Ascending aorta (tissue), 2 donors: Measurements from ENCODE around the gene CASQ2. TPM values are rescaled to one million over a fixed set of nuclear protein-coding genes. Genes with fewer than 3 reads are reported as not detected.

Source experiments
- DNase-seq, 2 donors: peaks; one replicate each; pipeline ENCODE4 v3.0.0-alpha.2; 2019; ENCODE audit warnings: low spot score in 2 of 2
- H3K27ac ChIP-seq, 2 donors: fragments of 200-600 bp; sonication (generic); one replicate each; pipeline ENCODE4 v1.5.1; 2016 to 2017; ENCODE audit warnings: mild to moderate bottlenecking in 1 of 2
- H3K27me3 ChIP-seq: fragments of 200-600 bp; sonication (generic); one replicate; pipeline ENCODE4 v1.5.1; 2017
- H3K36me3 ChIP-seq, 2 donors: fragments of 200-600 bp; sonication (generic); one replicate each; pipeline ENCODE4 v1.5.1; 2016
- H3K4me1 ChIP-seq, 2 donors: fragments of 200-600 bp; sonication (generic); one replicate each; pipeline ENCODE4 v1.5.1; 2016 to 2017; ENCODE audit warnings: mild to moderate bottlenecking in 1 of 2
- H3K4me3 ChIP-seq, 2 donors: fragments of 200-600 bp; sonication (generic); one replicate each; pipeline ENCODE4 v1.5.1; 2016 to 2017; ENCODE audit warnings: mild to moderate bottlenecking in 1 of 2
- H3K9me3 ChIP-seq, 2 donors: fragments of 200-600 bp; sonication (generic); one replicate each; pipeline ENCODE4 v1.5.1; 2016
- intact Hi-C: fragments of 100-400 bp; cut with DNase I; formaldehyde crosslinking; loops from one replicate; pipeline ENCODE4 v1.15.1; 2023
- total RNA-seq: library from RNA; depleted of rRNA; stranded (reverse); fragments of >200 nt; gene quantifications from one replicate; pipeline ENCODE4 v1.1.0, GENCODE V29; 2016
- TF ChIP-seq, protein P1 (sequence below), 3 experiments: fragments of 200-600 bp in 2 of 3; fragments of 450-650 bp in 1 of 3; sonication (generic) in 2 of 3; IDR thresholded peaks; one replicate each; pipeline ENCODE4 v1.5.1; 2016 to 2019; ENCODE audit warnings: antibody characterized with exemption in 3 of 3, mild to moderate bottlenecking in 1 of 3, moderate library complexity in 1 of 3

CASQ2 gene
- total RNA-seq, 1 donor from 2014 or later: 3.8 TPM

DNA sequence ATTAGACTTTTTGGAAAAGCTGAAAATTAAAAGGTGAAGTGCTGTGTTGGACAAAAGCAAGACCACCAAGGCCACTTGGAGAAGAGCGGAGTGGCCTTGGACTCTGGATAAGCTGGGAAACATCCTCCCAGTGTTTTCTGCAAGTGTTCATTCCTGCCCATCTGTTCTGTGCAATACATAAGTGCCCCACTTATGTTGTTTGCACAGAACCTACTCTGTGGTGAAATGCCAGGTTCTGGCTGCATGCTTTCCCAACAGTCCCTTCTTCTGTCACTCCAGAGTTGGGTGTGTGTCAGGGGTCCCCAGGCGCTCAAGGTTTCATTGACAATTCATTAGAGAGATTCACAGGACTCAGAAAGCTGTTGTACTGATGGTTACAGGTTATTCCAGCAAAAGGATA lies 42.1 kb upstream of the CASQ2 start:
- Histone ChIP-seq H3K4me3 (no peak overlapping the region), H3K27ac (no peak overlapping the region), H3K4me1 (no peaks in the 10 kb centered on the region), H3K27me3 (no peaks in the 10 kb centered on the region), H3K9me3 (no peaks in the 10 kb centered on the region), H3K36me3 (no peaks in the 10 kb centered on the region)
- intact Hi-C loops: no loop called here
- DNase-seq: no peak
- TF ChIP-seq, protein P1, sequence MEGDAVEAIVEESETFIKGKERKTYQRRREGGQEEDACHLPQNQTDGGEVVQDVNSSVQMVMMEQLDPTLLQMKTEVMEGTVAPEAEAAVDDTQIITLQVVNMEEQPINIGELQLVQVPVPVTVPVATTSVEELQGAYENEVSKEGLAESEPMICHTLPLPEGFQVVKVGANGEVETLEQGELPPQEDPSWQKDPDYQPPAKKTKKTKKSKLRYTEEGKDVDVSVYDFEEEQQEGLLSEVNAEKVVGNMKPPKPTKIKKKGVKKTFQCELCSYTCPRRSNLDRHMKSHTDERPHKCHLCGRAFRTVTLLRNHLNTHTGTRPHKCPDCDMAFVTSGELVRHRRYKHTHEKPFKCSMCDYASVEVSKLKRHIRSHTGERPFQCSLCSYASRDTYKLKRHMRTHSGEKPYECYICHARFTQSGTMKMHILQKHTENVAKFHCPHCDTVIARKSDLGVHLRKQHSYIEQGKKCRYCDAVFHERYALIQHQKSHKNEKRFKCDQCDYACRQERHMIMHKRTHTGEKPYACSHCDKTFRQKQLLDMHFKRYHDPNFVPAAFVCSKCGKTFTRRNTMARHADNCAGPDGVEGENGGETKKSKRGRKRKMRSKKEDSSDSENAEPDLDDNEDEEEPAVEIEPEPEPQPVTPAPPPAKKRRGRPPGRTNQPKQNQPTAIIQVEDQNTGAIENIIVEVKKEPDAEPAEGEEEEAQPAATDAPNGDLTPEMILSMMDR (IDR thresholded peaks at IDR 0.05): no peak

DNA sequence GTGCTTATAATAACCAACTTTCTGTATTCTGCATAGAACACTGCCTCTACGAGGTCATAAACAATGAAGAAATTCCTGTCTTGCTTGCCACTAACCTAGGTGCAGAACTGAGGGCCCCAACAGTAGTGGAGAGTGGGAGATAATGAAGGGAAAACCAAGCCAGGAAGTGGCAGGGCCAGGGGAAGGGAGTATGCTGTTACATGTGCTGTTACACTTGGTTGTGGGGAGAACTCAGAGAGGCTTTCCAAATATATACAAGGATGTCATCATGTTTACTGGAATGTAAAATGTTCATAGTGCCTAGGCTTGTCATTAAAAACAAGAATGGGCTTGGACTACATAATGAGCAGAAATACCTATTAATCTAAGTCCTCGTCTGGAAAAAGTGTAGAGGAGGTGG lies 41.3 kb upstream of the CASQ2 start:
- Histone ChIP-seq H3K4me1 (no peaks in the 10 kb centered on the region), H3K27ac (no peak overlapping the region), H3K9me3 (no peaks in the 10 kb centered on the region), H3K27me3 (no peaks in the 10 kb centered on the region), H3K36me3 (no peaks in the 10 kb centered on the region), H3K4me3 (no peak overlapping the region)
- DNase-seq: no peak
- intact Hi-C loops: no loop called here
- TF ChIP-seq, protein P1 (IDR thresholded peaks at IDR 0.05): no peak

DNA sequence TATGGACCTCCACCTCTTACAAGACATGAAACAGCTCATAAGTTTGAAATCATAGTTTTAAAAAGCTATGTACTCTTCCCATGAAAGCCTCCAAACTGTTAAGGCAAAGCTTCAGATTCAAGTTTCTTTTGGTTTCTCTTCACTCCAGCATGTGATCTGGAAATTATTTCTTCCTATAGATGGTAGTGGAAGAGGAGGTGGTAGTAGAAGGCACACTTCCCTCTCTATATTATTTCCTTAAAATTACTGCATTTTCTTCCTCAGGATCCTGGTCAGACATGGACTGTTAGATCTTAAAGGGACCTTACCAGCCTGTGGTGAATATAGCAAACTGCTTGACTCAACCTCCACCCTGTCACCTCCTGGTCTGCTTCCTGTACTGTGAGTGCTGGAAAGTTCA lies 40.6 kb upstream of the CASQ2 start:
- DNase-seq: no peak
- no peaks in the 10 kb centered on the region for H3K4me1 ChIP-seq
- H3K9me3 ChIP-seq: no peaks in the 10 kb centered on the region
- intact Hi-C loops: no loop called here
- H3K27ac ChIP-seq: no peak overlapping the region
- TF ChIP-seq, protein P1 (IDR thresholded peaks at IDR 0.05): no peak
- no peaks in the 10 kb centered on the region for H3K36me3 ChIP-seq
- H3K4me3 ChIP-seq: no peak overlapping the region
- no peaks in the 10 kb centered on the region for H3K27me3 ChIP-seq

DNA sequence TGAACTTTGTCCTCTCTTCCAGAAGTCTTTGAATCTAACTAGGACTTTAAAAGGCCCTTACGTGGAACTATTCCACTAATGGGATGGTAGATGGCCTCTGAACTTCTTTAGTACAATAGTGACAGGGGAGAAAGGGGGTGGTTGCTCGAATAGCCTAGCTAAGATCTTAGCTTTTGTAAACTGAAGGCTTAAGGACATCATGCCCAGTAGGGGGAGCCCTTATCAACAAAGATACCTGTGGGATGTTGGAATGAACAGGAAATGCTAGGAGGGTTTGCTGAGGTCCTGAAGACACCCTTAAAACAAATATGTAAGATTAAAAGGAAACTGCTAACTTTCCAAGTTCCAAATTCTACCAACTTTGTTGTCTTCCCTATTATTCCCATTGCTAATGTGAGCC lies 39.2 kb upstream of the CASQ2 start:
- no peak overlapping the region for H3K4me3 ChIP-seq
- TF ChIP-seq, protein P1 (IDR thresholded peaks at IDR 0.05): peak; percentile 27 to 55 (median 39)
- H3K36me3 ChIP-seq: no peaks in the 10 kb centered on the region
- intact Hi-C loops: loop anchor here (2.0 kb wide), 1 partner anchor 173 kb away; no protein-coding TSS in a partner anchor
- H3K27me3 ChIP-seq: no peaks in the 10 kb centered on the region
- no peaks in the 10 kb centered on the region for H3K9me3 ChIP-seq
- H3K4me1 ChIP-seq: no peaks in the 10 kb centered on the region
- no peak overlapping the region for H3K27ac ChIP-seq
- no peak for DNase-seq

DNA sequence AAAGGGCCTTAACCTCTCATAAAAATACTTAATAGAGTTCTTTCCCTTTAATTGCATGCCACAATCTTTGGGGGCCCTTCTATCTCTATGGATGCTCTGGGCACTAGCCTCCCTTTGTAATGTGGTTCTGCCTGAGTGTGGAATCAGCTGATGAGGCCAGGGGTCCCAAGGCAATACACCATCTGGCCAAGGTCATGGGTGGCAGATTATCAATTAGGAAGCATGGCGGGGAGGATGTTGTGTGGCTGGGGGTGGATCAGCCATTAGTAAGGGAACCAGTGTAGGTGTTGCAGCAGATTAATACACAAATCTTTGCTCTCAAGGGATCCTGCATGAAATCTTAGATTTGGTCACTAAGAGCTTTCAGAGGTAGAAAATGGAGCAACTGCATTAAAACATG lies 37.1 kb upstream of the CASQ2 start:
- TF ChIP-seq, protein P1 (IDR thresholded peaks at IDR 0.05): no peak
- intact Hi-C loops: no loop called here

DNA sequence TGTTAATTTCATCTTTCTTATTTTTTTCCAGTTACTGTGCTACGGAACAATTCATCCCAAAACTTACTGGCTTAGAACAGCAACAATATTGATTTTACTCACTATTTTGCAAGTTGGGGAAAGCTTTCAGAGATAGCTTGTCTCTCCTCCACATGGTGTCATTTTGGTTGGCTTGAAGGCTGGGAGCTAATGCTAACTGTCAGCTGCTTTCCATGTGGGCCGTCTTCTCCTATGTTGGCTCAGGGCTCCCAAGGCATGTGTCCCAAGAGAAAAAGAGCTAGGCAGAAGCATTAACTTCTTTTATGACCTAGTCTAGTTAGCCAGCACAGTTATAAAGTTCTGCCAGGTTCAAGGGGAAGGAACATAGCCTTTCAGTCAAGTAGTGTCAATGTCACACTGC lies 33.9 kb upstream of the CASQ2 start:
- no peak overlapping the region for H3K4me3 ChIP-seq
- TF ChIP-seq, protein P1 (IDR thresholded peaks at IDR 0.05): no peak
- no peak overlapping the region for H3K27ac ChIP-seq
- DNase-seq: no peak
- no peaks in the 10 kb centered on the region for H3K4me1 ChIP-seq
- no peaks in the 10 kb centered on the region for H3K9me3 ChIP-seq
- no peaks in the 10 kb centered on the region for H3K36me3 ChIP-seq
- intact Hi-C loops: no loop called here
- no peaks in the 10 kb centered on the region for H3K27me3 ChIP-seq

More for the DNA sequence above, 37.1 kb upstream of the CASQ2 start:
- Histone ChIP-seq H3K9me3 (no peaks in the 10 kb centered on the region), H3K27ac (no peak overlapping the region), H3K4me1 (no peaks in the 10 kb centered on the region), H3K27me3 (no peaks in the 10 kb centered on the region), H3K4me3 (no peak overlapping the region), H3K36me3 (no peaks in the 10 kb centered on the region)
- DNase-seq: no peak
